ENCODE data around the gene SYNGR2.
A peak's percentile ranks its signal among the peaks of the same experiment; 100 is the strongest.

SYNGR2 gene

DNA sequence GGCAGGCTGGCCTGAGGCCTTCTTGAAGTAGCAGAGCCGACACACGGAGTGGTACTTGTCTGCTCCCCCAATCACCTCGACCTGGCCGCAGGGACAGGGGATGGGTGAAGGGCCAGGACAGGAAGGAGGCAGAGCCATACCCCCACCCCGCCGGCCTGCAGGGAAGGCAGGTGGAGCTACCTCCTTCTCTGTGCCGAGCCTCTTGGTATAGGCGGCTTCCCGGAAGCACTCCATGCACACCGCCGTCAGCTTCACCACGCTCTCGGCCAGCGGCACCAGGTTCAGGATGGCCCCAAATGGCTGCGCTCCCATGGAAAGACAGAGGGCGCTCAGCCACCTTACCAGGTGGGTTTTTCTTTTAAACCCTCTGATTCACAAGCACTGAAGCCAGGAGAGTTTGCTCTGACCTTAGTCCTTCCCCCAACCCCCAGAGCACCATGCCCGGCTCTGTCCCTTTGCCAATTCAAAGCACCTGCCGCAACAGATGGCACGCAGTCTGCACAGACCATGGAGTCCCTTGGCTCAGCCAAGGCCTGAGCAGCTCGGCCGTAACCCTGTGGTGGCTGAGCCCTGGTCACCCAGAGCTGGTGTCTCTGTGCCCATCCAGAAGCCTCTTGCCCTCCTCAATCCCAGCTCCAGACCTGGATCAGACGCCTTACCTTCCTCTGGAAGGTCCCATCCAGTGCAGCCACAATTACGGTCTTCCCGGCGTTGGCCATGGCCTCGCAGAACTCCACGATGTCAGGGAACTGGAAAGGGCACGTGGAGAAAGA is 6.7 kb downstream of the SYNGR2 start:
- no peaks in the 10 kb centered on the region for H3K9me3 Mint-ChIP-seq
- H3K36me3 Mint-ChIP-seq (ENCODE audit: insufficient read depth): peaks cover 16% of the 10 kb centered on the region
- no peak overlapping the region for H3K4me3 Mint-ChIP-seq
- H3K4me1 Mint-ChIP-seq: peaks cover 51% of the 10 kb centered on the region
- no peaks in the 10 kb centered on the region for H3K27me3 Mint-ChIP-seq
- no peak overlapping the region for H3K27ac Mint-ChIP-seq (ENCODE audit: low read depth)
- DNase-seq (ENCODE audit: low spot score in 2 of 2) (no peak), ATAC-seq (replicated peaks; ENCODE audit: extremely low read depth, poor library complexity, severe bottlenecking) (no peak)

DNA sequence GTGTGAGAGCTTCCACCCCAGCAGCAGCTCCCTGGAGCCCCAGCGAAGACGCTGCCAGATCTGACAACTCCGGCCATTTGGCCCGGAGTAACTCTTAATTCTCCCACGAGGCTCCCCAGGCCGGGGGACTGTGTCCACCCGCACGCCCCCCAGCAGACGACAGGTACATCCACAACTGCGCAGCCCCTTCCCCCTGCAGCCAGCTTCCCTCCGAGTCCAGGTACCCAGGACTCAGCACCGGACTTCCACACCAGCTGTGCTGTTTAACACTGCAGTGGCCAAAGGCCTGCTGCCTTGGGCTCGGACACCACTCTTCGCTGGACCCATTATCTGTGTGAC is 7.2 kb downstream of the SYNGR2 start:
- Mint-ChIP-seq H3K9me3 (no peaks in the 10 kb centered on the region), H3K27me3 (no peaks in the 10 kb centered on the region), H3K27ac (ENCODE audit: low read depth) (no peak overlapping the region), H3K4me3 (no peak overlapping the region), H3K36me3 (ENCODE audit: insufficient read depth) (peaks cover 13% of the 10 kb centered on the region), H3K4me1 (peaks cover 53% of the 10 kb centered on the region)
- no peak for DNase-seq (ENCODE audit: low spot score in 2 of 2)
- ATAC-seq (replicated peaks; ENCODE audit: extremely low read depth, poor library complexity, severe bottlenecking): no peak

DNA sequence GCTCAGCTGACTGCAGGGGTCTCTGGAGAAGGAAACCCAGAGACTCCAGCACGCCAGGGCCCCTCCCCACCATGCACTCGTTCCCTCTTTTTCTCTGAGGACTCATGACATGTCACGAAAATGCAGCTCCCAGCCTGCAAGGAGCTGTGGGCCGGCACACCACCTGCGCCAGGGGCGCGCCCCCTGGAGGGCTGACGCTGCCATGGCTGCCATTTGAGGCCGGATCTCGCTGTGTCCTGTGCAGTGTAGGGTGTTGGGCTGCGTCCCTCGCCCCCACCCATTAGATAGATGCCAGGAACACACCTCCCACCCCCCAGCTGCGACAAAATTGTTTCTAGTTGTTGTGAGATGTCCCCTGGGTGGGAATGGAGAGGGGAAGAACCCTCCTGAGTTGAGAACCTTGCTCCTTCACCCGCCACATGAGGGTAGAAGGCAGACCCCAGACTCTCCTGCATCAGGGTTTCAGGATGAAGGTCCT is 8.2 kb downstream of the SYNGR2 start:
- DNase-seq (ENCODE audit: low spot score in 2 of 2) (peak; percentile 54 to 67), ATAC-seq (replicated peaks; ENCODE audit: extremely low read depth, poor library complexity, severe bottlenecking) (peak; percentile 48)
- no peak overlapping the region for H3K27ac Mint-ChIP-seq (ENCODE audit: low read depth)
- no peaks in the 10 kb centered on the region for H3K9me3 Mint-ChIP-seq
- peaks cover 46% of the 10 kb centered on the region for H3K4me1 Mint-ChIP-seq
- peaks cover 12% of the 10 kb centered on the region for H3K36me3 Mint-ChIP-seq (ENCODE audit: insufficient read depth)
- H3K4me3 Mint-ChIP-seq: no peak overlapping the region
- H3K27me3 Mint-ChIP-seq: no peaks in the 10 kb centered on the region

DNA sequence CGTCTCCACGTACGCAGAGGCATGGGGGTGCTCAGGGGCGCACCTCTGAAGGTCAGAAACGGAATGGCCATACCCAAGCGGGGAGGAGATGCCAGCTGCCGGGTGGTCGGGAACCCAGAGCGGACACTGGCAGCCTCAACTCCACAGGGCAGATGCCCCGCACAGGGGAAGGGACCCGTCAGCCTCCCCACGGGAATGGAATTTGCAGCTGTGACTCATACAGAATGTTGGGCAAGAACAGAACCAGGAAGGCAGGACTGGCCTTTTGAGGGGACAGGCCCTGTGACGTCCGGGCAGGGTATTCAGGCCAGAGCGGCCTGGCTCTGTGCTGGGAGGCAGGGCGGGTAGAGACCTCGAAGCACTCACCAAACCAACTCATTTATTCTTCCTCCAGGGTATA is 11.0 kb downstream of the SYNGR2 start:
- no peak overlapping the region for H3K27ac Mint-ChIP-seq (ENCODE audit: low read depth)
- H3K36me3 Mint-ChIP-seq (ENCODE audit: insufficient read depth): peaks cover 4% of the 10 kb centered on the region
- peak overlapping the region; percentile 9 for H3K4me3 Mint-ChIP-seq
- H3K27me3 Mint-ChIP-seq: no peaks in the 10 kb centered on the region
- DNase-seq (ENCODE audit: low spot score in 2 of 2) (no peak), ATAC-seq (replicated peaks; ENCODE audit: extremely low read depth, poor library complexity, severe bottlenecking) (no peak)
- H3K4me1 Mint-ChIP-seq: peaks cover 19% of the 10 kb centered on the region
- no peaks in the 10 kb centered on the region for H3K9me3 Mint-ChIP-seq

DNA sequence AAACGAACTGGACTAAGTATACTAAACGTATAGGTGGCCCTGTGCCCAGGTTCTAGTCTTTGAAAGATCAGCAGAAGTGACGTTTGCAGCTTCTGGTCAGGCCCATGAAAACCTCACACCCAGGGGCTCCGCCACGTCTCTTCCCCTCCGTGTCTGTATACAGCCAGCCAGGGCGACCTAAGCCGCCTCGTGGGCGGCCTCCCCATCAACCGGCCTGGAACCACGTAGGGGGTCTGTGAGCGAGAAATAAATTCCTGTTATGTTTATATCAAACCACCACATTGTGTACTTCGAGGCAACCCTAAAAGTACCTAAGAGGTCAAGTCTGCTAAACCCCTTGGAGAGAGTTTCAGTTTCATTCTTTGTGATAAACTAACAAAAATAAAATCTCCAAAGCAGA is 11.7 kb downstream of the SYNGR2 start:
- Mint-ChIP-seq H3K27me3 (no peaks in the 10 kb centered on the region), H3K9me3 (no peaks in the 10 kb centered on the region), H3K27ac (ENCODE audit: low read depth) (peak overlapping the region; percentile 87), H3K4me1 (peaks cover 19% of the 10 kb centered on the region), H3K36me3 (ENCODE audit: insufficient read depth) (peaks cover 3% of the 10 kb centered on the region), H3K4me3 (peak overlapping the region; percentile 60)
- ATAC-seq (replicated peaks; ENCODE audit: extremely low read depth, poor library complexity, severe bottlenecking) (peak; percentile 14), DNase-seq (ENCODE audit: low spot score in 2 of 2) (no peak)

DNA sequence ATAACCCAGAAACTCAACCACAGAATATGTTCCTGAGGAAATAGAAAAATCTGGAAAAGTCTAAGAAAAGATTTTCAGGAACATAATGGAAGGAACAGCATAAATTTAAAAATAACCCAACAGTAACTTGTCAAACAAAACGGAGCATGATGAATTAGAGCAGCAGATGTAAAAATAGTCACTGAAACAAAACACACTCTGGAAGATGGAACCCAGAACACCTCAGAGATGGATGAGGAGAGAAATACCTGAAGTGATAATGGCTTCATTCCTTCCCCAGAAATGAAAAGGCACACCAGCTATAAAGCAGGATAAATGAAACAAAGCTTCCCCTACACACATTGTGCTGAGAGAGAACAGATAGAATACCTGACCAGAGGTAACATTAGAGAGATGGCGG is 12.1 kb downstream of the SYNGR2 start:
- Mint-ChIP-seq H3K4me1 (peaks cover 19% of the 10 kb centered on the region), H3K27ac (ENCODE audit: low read depth) (peak overlapping the region; percentile 87), H3K4me3 (peak overlapping the region; percentile 60), H3K9me3 (no peaks in the 10 kb centered on the region), H3K27me3 (no peaks in the 10 kb centered on the region), H3K36me3 (ENCODE audit: insufficient read depth) (peaks cover 3% of the 10 kb centered on the region)
- ATAC-seq (replicated peaks; ENCODE audit: extremely low read depth, poor library complexity, severe bottlenecking) (no peak), DNase-seq (ENCODE audit: low spot score in 2 of 2) (no peak)

DNA sequence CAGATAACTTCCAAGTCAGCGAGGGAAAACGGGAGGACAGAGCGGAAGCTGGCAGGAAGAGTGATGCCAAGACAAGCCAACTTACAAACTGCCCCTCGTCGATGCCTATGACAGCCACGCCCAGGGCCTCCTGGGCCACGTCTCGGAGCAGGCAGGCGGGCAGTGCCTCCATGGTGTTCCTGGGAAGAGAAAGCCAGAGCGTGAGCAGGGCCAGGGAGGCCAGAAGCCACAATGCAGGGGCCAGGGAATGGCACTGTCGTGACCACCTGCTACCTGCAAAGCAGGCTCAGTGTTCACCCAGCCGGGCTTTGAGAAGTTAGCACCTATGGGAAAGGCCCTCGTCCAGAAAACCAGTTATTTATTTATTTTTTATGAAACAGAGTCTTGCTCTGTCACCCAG is 14.1 kb downstream of the SYNGR2 start:
- no peak for DNase-seq (ENCODE audit: low spot score in 2 of 2)
- Mint-ChIP-seq H3K4me3 (no peak overlapping the region), H3K4me1 (peaks cover 12% of the 10 kb centered on the region), H3K27me3 (no peaks in the 10 kb centered on the region), H3K27ac (ENCODE audit: low read depth) (no peak overlapping the region), H3K36me3 (ENCODE audit: insufficient read depth) (peaks cover 5% of the 10 kb centered on the region), H3K9me3 (no peaks in the 10 kb centered on the region)
- ATAC-seq (replicated peaks; ENCODE audit: extremely low read depth, poor library complexity, severe bottlenecking): no peak

DNA sequence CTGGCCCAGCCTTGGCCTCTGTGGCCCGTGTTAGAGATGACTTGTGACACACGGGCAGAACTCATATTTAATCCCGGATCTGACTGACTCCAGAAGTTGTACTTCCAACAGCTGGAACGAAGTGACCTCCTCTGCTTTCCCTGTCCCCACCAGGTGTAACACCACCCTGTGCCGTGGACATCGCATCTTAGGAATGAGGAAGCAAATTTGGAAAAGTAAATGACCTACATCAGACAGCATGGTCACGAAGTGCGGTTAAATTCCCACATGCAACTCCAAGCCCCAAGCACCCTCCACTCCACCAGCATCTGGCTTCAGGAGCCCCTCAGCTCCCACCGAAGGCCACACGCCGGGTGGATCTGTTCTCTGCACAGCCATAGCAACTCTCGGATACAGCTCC is 15.5 kb downstream of the SYNGR2 start:
- no peaks in the 10 kb centered on the region for H3K27me3 Mint-ChIP-seq
- no peaks in the 10 kb centered on the region for H3K9me3 Mint-ChIP-seq
- no peak for ATAC-seq (replicated peaks; ENCODE audit: extremely low read depth, poor library complexity, severe bottlenecking)
- H3K4me1 Mint-ChIP-seq: peaks cover 12% of the 10 kb centered on the region
- H3K4me3 Mint-ChIP-seq: no peak overlapping the region
- DNase-seq (ENCODE audit: low spot score in 2 of 2): no peak
- H3K27ac Mint-ChIP-seq (ENCODE audit: low read depth): no peak overlapping the region
- H3K36me3 Mint-ChIP-seq (ENCODE audit: insufficient read depth): peaks cover 5% of the 10 kb centered on the region

DNA sequence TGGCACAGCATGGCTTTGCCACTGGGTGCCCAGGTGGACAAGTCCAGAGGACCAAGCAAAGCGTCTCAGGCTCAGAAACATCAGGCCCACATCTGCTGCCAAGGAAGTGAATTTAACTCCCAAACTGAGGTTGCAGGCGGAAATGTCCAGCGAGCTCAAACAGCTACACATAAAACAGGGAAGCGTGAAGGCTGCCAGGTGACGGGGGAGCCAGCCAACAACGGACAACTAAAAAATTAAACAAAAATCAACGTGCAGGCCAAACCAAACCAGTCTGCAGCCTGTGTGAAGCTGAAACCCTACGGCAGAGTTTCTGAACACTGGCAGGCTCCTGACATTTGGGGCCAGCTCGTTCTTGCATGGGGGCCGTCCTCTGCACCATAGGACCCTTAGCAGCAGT is 16.0 kb downstream of the SYNGR2 start:
- no peak overlapping the region for H3K4me3 Mint-ChIP-seq
- peaks cover 5% of the 10 kb centered on the region for H3K36me3 Mint-ChIP-seq (ENCODE audit: insufficient read depth)

DNA sequence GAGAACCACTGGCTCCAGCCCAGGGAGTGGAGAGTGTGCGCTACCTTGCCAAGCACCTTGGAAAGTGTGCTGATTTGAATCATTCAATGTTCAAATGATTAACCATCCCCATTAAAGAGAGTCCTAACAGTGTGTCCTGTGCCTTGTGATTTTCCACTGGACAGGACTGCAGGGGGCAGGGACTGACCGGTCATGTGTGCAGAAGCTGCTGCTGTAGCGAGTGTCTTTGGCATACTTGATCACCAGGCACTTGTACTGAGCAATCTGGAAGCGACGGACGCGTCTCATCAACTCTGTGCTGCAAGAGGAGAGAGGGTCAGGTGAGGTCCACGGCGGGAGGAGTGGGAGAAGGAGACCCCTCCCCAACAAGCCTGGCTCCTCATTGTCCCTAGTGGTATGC is 16.5 kb downstream of the SYNGR2 start:
- H3K9me3 Mint-ChIP-seq: no peaks in the 10 kb centered on the region
- H3K4me1 Mint-ChIP-seq: peaks cover 12% of the 10 kb centered on the region
- peaks cover 5% of the 10 kb centered on the region for H3K36me3 Mint-ChIP-seq (ENCODE audit: insufficient read depth)
- peak overlapping the region; percentile 11 for H3K4me3 Mint-ChIP-seq
- ATAC-seq (replicated peaks; ENCODE audit: extremely low read depth, poor library complexity, severe bottlenecking) (no peak), DNase-seq (ENCODE audit: low spot score in 2 of 2) (no peak)
- no peaks in the 10 kb centered on the region for H3K27me3 Mint-ChIP-seq
- no peak overlapping the region for H3K27ac Mint-ChIP-seq (ENCODE audit: low read depth)

More for the DNA sequence above, 16.0 kb downstream of the SYNGR2 start:
- Mint-ChIP-seq H3K4me1 (peaks cover 12% of the 10 kb centered on the region), H3K27me3 (no peaks in the 10 kb centered on the region), H3K9me3 (no peaks in the 10 kb centered on the region), H3K27ac (ENCODE audit: low read depth) (no peak overlapping the region)
- no peak for ATAC-seq (replicated peaks; ENCODE audit: extremely low read depth, poor library complexity, severe bottlenecking)
- DNase-seq (ENCODE audit: low spot score in 2 of 2): no peak

DNA sequence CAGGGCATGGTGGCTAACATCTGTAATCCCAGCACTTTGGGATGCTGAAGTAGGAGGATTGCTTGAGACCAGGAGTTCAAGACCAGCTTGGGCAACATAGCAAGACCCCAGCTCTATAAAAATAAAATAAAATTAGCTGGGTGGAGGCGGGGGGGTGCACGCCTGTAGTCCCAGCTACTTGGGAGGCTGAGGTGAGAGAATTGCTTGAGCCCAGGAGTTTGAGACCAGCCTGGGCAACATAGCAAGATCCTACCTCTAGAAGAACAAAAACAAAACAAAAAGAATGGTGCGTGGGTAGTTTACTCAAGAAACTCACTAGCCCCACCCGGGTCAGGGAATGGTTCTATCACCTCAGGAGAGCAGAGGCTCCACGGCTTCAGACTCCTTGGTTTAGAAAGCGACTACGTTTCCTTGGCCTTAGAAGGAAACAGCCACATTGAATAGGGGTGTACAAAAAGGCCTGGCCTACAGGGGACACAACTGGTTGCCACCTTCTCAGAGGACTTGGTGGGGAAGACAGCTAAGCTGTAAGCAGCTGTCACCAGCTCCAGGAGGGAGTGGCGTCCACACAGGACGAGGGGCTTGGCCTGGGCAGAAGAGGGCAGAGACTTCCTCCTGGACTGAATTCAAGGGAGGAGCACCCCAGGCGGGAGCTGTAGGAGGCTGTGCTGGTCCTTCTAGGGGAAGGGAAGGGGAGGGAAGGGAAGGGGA is 17.8 kb downstream of the SYNGR2 start:
- Mint-ChIP-seq H3K4me3 (peak overlapping the region; percentile 65), H3K27ac (ENCODE audit: low read depth) (peak overlapping the region; percentile 68), H3K9me3 (no peaks in the 10 kb centered on the region), H3K27me3 (no peaks in the 10 kb centered on the region), H3K4me1 (peaks cover 6% of the 10 kb centered on the region), H3K36me3 (ENCODE audit: insufficient read depth) (peaks cover 2% of the 10 kb centered on the region)
- no peak for DNase-seq (ENCODE audit: low spot score in 2 of 2)
- ATAC-seq (replicated peaks; ENCODE audit: extremely low read depth, poor library complexity, severe bottlenecking): no peak

DNA sequence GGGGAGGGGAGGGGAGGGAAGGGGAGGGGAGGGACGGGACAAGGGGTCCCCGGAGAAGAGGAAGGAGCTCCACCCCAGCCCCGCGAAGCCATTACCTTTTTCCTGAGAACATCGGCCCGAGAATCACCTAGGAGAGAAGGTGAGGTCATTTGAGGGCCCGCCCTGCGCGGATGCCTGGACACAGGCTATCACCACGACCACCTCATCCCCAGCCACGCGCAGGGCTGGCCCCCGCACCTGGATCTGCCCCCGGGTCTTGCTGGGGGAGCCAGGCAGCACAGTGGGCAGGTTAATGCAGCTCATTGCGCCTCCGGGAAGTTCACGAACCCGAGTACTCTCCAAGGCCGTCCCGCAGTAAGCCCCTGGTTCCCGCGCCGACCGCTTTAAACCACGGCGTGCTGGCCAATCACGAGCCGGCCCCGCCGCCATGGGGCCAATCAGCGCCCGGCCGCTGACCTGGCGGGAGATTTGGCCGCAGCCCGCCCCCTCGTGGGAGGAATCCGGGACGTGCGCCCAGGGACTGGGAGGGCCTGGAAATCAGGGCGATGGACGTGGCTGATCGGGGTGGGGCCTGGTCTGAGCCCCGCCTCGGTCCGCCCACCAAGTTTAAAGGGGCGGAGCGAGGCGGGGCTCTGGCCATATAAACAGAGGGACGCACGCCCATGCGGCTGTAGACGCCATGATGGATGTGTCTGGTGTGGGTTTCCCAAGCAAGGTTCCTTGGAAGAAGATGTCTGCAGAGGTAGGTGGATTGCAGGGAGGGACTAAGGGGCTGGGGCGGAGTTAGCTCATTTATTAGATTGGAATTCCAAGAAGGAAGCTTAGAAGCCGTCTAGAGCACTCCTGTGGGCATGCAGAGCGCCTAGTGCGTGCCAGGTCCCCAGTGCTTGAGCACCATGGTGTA is 18.6 kb downstream of the SYNGR2 start, which contains the start of the genes AFMID and TK1:
Gene AFMID, plus strand, starts transcription at position 671 of the 904 bp plus-strand sequence. Its CDS starts 9 bp downstream, at position 680.
Gene TK1, minus strand, starts transcription at position 361 of the 904 bp plus-strand sequence. Its CDS starts 58 bp downstream, at position 303.
- Mint-ChIP-seq H3K36me3 (ENCODE audit: insufficient read depth) (peaks cover 2% of the 10 kb centered on the region), H3K27me3 (no peaks in the 10 kb centered on the region), H3K27ac (ENCODE audit: low read depth) (peak within 1 kb of the TSS; percentile 68)

More for the DNA sequence above, 18.6 kb downstream of the SYNGR2 start, which contains the start of the genes AFMID and TK1:
- DNase-seq (ENCODE audit: low spot score in 2 of 2): peak; percentile 58 to 64
- Mint-ChIP-seq H3K4me3 (peak within 1 kb of the TSS; percentile 65), H3K9me3 (no peaks in the 10 kb centered on the region), H3K4me1 (peaks cover 6% of the 10 kb centered on the region)
- ATAC-seq (replicated peaks; ENCODE audit: extremely low read depth, poor library complexity, severe bottlenecking): peak; percentile 88
